ENCODE data around the gene CCDC121. TPM values are rescaled to one million over a fixed set of nuclear protein-coding genes. Genes with fewer than 3 reads are reported as not detected.

The CCDC121 gene
- 4.6 to 5.2 TPM (median 4.9 TPM) in 3 replicates for total RNA-seq

- TF ChIP-seq CTCF (IDR thresholded peaks at IDR 0.05; ENCODE audit: unreplicated experiment): no peak
- H3K4me1 Mint-ChIP-seq: peaks cover 13% of the 10 kb centered on the region
- H3K36me3 Mint-ChIP-seq: peaks cover 17% of the 10 kb centered on the region
- no peaks in the 10 kb centered on the region for H3K27me3 Mint-ChIP-seq (ENCODE audit: low read depth)
- H3K9me3 Mint-ChIP-seq: no peaks in the 10 kb centered on the region
- H3K27ac Mint-ChIP-seq: no peak within 1 kb of the TSS
- DNase-seq (ENCODE audit: low spot score in 2 of 2, unreplicated experiment in 2 of 2): peak; percentile 53 to 78
- no peak within 1 kb of the TSS for H3K4me3 Mint-ChIP-seq
Observed at GRCh38 chr2:27628767-27629709, at the start of gene CCDC121, which contains the start of gene GPN1. Gene CCDC121 (minus strand): TSS chr2:27629012. CDS start chr2:27627799, 1,213 bp downstream. Gene GPN1 (plus strand): TSS chr2:27629050. CDS start chr2:27629059, 9 bp downstream.

GRCh38 chr2:27672723-27673486 is 44.1 kb upstream of the CCDC121 start:
- no peak for TF ChIP-seq CTCF (IDR thresholded peaks at IDR 0.05; ENCODE audit: unreplicated experiment)
- H3K9me3 Mint-ChIP-seq: no peaks in the 10 kb centered on the region
- no peaks in the 10 kb centered on the region for H3K4me1 Mint-ChIP-seq
- H3K27me3 Mint-ChIP-seq (ENCODE audit: low read depth): no peaks in the 10 kb centered on the region
- H3K4me3 Mint-ChIP-seq: no peak overlapping the region
- H3K36me3 Mint-ChIP-seq: peaks cover 41% of the 10 kb centered on the region
- no peak for DNase-seq (ENCODE audit: low spot score in 2 of 2, unreplicated experiment in 2 of 2)
- no peak overlapping the region for H3K27ac Mint-ChIP-seq

GRCh38 chr2:27671235-27671634 is 42.4 kb upstream of the CCDC121 start:
- Mint-ChIP-seq H3K36me3 (peaks cover 44% of the 10 kb centered on the region), H3K4me1 (no peaks in the 10 kb centered on the region), H3K27ac (no peak overlapping the region), H3K4me3 (no peak overlapping the region), H3K9me3 (no peaks in the 10 kb centered on the region), H3K27me3 (ENCODE audit: low read depth) (no peaks in the 10 kb centered on the region)
- no peak for TF ChIP-seq CTCF (IDR thresholded peaks at IDR 0.05; ENCODE audit: unreplicated experiment)
- no peak for DNase-seq (ENCODE audit: low spot score in 2 of 2, unreplicated experiment in 2 of 2)

GRCh38 chr2:27667446-27667845 is 38.6 kb upstream of the CCDC121 start:
- no peak for TF ChIP-seq CTCF (IDR thresholded peaks at IDR 0.05; ENCODE audit: unreplicated experiment)
- Mint-ChIP-seq H3K27me3 (ENCODE audit: low read depth) (no peaks in the 10 kb centered on the region), H3K36me3 (peaks cover 29% of the 10 kb centered on the region), H3K4me1 (peaks cover 26% of the 10 kb centered on the region), H3K9me3 (no peaks in the 10 kb centered on the region), H3K27ac (no peak overlapping the region), H3K4me3 (no peak overlapping the region)
- no peak for DNase-seq (ENCODE audit: low spot score in 2 of 2, unreplicated experiment in 2 of 2)

GRCh38 chr2:27664622-27665363 is 36.0 kb upstream of the CCDC121 start:
- Mint-ChIP-seq H3K4me1 (peaks cover 32% of the 10 kb centered on the region), H3K4me3 (peak overlapping the region; percentile 98), H3K27ac (peak overlapping the region; percentile 48), H3K27me3 (ENCODE audit: low read depth) (no peaks in the 10 kb centered on the region), H3K9me3 (no peaks in the 10 kb centered on the region), H3K36me3 (peaks cover 29% of the 10 kb centered on the region)
- DNase-seq (ENCODE audit: low spot score in 2 of 2, unreplicated experiment in 2 of 2): no peak
- no peak for TF ChIP-seq CTCF (IDR thresholded peaks at IDR 0.05; ENCODE audit: unreplicated experiment)
